HG03575 (cell line): ENCODE results near the gene C2orf69.

ENCODE experiments used
- ATAC-seq: cut with Tn5 transposase; IDR thresholded peaks from one replicate; pipeline ENCODE4 v1.9.1; 2021; ENCODE audit not compliant: unreplicated experiment, insufficient number of reproducible peaks, low FRiP score; ENCODE audit errors: extremely low read depth

The C2orf69 gene, protein sequence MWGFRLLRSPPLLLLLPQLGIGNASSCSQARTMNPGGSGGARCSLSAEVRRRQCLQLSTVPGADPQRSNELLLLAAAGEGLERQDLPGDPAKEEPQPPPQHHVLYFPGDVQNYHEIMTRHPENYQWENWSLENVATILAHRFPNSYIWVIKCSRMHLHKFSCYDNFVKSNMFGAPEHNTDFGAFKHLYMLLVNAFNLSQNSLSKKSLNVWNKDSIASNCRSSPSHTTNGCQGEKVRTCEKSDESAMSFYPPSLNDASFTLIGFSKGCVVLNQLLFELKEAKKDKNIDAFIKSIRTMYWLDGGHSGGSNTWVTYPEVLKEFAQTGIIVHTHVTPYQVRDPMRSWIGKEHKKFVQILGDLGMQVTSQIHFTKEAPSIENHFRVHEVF

DNA sequence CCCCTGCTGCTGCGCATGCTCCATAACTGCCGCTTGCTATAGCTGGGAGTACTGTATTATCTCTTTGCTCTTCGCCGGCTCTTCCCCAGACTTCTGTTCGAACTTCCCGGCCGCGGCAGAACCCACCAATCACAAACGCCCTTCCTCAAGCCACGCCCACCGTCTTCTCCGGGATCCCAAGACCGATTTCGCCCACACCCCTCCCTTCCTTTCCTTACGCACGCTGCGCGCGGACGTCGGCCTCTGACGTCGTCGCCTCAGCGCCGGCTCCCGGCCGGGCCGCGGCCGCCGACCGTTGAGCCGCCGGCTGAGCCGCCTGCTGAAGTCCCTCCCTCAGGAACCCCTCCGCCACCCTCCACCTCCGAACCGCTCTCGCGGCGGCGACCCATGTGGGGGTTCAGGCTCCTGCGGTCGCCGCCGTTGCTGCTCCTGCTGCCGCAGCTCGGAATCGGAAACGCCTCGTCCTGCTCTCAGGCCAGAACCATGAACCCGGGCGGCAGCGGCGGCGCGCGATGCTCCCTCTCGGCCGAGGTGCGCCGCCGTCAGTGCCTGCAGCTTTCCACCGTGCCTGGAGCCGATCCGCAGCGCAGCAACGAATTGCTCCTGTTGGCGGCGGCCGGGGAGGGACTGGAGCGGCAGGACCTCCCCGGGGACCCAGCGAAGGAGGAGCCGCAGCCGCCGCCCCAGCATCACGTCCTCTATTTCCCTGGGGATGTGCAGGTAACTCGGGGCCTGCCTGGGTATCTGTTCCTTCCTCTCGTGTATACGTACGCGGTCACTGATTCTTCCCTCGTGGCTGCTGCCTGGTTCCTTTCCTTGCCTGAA, at the start of gene C2orf69:
TSS of gene C2orf69 (plus strand) at position 242 of the 825 bp plus-strand sequence. CDS start at position 388, 146 bp downstream.
- ATAC-seq = peak; percentile 76

DNA sequence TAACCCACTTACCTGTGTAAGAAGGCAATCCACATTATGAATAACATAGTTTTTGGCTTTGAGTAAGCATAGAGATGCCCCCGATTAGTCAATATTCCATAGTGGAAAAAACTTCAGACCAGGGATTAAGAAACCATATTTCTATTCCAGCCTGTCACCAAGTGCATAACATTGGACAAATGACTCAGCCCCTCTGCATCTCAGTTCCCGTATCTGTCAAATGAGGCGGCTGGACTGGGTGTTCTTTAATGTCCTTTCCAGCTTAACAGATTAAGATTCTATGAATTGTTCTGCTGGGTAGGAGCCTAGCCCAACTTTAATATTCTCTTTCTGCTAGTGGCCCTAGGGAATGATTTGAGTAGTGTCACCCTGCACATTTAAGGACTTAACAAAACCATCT, 48.3 kb upstream of the C2orf69 start:
- ATAC-seq = no peak

DNA sequence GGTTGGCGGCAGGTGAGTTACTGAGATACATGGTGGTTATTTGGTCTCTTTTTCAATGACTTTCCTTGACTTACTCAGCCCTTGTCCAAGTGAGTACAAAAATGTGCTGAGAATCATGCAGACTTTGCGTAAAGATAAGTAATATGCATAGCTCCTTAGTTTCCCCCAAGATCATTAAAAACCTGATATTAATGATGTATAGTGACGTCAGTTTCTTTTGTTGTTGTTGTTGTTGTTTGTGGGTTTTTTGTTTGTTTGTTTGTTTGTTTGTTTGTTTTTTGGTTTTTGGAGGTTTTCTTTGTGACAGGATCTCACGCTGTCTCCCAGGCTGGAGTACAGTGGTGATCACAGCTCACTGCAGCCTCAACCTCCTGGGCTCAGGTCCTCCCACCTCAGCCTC, 45.2 kb upstream of the C2orf69 start:
- ATAC-seq = no peak

DNA sequence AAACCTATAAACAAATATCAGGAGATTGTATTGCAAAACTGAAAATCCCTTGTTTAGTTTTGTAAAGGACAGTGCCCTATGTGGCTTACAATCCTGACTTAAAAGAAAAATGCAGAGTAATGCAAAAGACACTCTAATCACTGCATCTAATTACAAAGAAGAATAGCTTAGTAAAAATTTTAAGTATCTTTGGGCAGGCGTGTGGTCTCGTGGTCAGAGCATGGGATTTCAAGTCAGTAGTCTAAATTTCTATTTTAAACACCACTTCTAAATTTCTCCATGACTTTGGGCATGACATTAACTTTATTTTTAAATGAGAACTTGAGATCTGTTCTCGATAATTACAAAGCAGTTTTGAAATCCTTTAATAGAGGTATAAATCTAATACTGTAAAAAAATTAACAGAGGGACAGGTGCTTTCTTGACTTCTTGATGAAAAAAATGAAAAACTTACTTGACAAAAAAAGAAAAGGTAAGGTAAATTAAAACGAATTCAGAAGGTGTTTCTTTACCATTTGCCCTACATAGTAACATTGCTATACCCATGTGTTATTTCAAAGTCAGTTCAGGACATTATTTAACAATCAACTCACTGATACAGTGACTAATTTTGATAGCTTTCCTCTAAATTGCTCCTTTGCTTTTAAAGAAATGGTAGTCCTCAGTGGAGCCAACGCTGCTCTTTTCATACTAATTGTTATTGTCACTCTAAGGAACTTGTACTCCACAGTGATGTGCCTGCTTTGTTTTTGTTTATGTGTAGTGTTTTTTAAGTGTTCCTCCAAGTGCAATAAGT, 42.5 kb upstream of the C2orf69 start:
- ATAC-seq = no peak

DNA sequence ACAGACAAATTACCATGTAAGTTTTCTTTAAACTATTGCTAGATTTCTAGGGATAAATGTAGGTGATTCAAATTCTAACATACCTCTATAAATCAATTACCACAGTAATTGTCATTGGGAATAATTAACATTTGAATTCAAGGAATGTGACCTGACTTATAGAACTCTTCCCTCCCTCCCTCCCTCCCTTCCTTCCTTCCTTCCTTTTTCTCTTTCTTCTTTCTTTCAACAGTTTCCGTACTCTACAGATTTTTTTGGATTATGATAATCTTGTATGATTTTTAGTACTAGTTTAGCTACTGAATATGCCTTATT, 41.9 kb upstream of the C2orf69 start:
- no peak for ATAC-seq

DNA sequence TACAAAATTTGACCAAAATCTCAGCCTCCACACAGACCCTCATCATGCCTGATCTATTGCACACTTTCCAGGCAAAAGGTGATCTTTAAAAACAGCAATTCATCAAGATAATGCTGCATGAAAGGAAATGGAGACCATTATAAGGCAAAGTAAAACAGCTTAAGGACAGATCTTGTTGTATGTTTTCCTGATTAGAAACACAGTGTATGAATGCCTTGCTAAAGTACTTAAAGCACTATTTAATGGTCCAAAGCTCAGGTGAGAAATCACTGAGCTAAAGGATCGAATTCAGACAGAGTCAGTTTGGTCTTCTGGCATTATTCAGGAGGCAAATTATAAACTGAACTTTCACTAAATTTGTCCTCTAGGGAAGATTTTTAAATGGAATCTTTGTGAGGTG, 41.4 kb upstream of the C2orf69 start:
- no peak for ATAC-seq

DNA sequence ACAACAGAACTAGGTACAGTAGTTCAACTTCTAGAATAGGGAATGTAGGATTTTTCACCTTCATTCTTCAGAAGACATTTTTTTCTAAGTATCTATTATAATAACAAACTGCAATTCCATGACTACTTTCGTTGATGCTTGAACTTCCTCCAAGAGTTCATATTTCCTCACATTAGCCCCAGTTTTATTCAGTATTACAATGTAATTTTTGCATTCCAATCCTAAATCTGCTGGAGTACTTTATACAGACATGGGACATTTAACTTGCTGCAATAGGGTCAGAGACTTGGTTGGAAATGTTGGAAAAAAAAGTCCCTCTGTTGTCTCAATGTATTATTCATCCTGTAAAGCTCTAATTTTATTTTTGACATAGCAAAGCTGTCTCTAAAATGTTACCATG, 40.5 kb upstream of the C2orf69 start:
- no peak for ATAC-seq

DNA sequence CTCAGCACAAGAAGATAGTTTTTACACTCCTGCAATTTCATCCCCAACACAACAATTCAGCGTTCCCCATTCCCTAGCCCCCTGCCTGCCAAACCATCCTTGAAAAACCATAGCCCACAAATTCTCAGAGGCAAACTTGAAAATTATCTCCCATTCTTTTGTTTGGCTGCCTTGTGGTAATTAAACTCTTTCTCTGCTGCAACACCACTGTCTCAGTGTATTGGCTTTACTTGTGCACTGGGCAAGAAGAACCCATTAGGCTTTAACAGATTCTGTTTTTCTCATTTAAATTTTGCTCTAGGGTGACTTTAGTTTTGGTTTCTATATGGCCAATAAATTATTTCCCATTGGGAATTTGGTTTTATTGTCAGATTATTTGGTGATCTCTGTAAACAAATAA, 36.9 kb upstream of the C2orf69 start:
- ATAC-seq = no peak

DNA sequence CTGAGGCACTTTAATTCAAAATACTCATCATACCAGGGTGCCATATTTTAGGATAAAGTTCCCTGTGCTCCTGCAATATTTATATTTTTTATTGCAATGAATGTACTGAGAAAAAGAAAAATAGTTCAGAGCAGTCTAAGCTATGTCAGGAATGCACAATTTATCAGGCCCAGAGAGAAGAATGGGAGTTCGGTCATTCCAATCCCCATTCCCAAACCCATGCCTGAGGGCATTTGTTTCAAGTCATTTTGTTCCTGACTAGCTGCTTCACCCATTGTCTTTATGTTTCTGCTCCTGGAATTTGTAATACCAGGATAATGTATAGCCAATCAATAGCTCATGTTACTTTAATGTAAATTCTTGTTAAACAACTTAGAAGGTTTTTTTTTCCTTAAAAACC, 35.7 kb upstream of the C2orf69 start:
- ATAC-seq = no peak

DNA sequence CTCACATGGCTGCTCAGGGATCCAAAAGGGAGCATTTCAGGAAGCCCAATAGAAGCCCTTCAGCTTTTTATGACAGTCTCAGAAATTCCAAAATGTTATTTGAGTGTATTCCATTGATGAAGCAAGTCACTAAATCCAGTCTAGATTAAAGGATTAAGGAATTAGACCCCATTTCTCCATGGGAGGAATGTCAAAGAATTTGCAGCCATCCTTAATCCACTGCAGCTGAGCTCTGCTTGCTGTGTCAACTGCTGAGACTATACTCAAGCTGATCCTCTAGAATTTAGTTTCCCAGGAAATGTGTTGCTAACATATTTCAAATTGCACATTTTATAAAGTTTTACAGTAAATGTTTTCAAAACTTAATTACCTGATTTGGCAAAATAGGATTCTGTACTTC, 28.4 kb upstream of the C2orf69 start:
- ATAC-seq = no peak

DNA sequence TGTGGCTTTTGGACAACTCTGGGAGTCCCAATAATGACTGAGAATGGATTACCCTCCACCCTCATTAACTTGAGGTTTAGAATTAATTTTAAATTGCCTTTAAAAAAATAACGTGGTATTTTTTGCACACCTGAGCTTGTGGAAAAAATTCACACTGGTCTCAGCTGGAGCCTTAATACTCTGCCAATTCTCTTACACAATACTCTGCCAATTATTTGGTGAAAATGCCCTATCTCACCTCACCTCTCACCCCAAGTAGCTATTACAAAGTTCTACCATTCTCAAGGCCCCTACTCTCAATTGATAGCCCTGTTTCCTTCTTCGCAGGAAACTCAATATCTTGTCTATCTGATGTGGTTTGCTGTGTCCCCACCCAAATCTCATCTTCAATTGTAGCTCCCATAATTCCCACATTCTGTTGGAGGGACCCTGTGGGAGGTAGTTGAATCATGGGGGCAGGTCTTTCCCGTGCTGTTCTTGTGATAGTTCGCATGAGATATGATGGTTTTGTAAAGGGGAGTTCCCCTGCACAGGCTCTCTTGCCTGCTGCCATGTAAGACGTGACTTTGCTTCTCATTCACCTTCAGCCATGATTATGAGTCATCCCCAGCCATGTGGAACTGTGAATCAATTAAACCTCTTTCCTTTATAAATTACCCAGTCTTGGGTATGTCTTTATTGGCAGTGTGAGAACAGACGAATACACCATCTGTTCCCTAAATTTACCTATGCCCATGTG, 27.4 kb upstream of the C2orf69 start:
- no peak for ATAC-seq

DNA sequence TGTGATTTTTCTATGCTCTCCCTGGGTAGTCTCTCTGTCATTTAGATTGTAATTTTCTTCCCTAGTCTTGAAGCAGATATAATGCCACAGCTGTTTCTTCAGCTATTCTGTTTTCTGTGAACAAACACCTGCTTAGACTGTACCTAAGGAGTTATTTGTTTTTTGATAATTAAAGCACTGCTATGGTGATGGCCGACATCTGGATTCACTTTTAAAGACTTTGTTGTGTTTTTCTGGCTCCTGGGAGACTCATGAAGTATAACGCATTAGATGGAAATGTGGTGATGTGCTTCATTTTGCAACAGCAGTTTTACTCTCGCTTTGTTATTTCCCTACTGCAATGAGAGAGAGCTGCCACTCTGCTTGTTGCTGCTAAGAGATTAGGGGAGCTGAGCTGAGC, 15.7 kb upstream of the C2orf69 start:
- no peak for ATAC-seq

DNA sequence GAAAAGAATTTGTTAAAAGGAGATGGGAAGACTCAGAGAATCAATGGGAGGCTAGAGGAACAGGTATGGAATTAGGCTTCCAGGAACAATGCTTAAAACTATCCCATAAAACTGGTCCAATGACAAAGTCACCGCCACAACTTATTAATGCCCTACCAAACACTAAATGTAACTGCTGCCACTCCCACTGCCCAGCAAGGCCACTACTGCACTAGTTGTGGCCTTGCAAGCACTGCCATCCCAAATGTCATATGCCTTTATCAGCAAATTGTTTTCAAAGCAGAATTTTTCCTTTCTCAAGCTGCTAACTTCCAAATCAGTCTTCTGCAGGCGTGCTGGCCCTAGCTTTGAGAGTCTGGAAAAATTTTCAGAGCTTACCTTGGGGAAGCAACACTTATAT, 14.5 kb upstream of the C2orf69 start:
- ATAC-seq = no peak

DNA sequence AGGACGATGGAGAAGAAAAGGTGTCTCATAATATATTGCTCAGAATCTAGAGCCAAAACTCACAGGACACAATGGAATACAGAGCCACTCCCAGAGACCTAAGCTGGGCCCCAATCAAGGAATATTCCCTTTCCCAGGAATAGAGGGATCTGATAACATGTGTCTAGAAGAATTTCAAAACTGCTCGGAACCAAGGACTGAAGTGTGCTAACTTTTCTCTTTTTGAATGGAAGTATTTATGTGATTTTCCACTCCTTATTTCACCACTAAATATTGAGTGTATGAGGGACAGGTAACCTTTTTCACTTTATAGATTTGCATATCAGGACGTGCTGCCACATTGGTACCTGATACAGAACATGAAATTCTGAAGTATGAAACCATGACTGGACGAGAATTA, 9.2 kb upstream of the C2orf69 start:
- ATAC-seq = no peak

DNA sequence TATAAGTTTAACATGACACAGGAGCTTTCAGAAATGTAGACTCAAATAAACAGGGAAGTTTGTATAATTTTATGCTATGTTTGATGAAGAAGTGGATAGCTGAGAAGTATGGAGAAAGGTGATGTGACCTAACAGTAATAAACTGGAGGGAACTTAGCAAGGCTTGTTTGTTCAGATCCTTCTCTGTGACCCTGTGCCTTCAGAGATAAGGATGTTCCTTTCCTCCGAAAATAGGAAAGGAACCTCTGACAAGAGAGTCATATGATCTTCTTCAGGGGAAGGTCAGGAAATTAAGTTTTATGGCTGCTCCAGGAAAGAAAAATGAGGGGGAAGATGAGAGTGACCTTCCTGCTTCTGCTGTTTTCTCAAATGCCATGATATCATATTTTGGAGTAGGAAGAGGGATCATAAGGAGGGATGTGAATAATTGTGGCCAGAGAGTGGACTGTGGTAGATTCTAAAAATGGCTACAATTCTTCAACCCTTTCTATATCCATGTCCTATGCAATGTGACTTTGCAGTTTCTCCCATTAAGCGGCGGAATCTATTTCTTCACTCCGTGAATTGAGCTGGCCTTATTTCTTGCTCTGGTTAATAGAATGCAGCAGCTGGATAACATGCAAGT, 8.5 kb upstream of the C2orf69 start:
- no peak for ATAC-seq

DNA sequence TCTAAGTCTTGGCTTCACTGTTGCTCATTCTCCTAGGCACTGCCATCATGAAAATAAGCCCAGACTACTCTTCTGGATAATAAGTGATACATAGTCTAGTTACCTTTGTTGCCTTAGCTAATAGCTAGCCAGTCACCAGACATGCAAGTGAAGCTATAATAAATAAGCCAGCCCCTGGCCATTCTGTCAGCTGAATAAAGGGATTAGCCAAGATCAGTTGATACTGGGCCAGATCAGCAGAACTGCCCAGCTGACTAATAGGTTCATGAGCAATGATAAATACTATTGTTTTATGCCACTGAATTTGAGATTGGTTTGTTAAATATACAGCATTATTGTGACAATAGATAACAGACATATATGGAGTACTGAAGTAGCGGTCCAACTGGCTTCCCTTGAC, 8.0 kb upstream of the C2orf69 start:
- ATAC-seq = no peak

DNA sequence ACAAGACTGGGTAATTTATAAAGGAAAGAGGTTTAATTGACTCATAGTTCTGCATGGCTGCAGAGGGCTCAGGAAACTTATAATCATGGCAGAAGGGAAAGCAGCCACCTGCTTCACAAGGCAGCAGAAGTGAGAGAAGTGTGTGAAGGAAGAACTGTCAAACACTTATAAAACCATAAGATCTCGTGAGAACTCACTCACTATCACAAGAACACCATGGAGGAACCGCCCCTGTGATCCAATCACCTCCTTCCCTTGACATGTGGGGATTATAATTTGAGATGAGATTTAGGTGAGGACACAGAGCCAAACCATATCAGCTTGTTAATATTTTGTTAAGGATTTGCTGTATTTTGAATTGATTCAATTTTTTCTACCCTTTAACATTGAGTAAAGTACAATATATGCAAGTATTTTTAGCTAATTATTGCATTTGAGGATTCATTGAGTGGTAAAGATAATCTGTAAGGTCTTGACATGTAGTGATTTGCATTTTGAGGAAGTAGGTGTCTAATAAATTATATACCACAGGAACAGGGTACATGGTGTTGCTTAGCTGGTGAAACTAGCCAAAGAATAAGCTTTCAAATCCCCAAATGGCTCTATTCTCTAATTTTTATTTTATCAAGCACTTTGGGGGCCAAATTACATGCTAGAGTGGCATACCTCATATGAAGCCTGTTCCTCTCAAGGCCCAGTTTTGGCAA, 3.9 kb upstream of the C2orf69 start:
- ATAC-seq = no peak

DNA sequence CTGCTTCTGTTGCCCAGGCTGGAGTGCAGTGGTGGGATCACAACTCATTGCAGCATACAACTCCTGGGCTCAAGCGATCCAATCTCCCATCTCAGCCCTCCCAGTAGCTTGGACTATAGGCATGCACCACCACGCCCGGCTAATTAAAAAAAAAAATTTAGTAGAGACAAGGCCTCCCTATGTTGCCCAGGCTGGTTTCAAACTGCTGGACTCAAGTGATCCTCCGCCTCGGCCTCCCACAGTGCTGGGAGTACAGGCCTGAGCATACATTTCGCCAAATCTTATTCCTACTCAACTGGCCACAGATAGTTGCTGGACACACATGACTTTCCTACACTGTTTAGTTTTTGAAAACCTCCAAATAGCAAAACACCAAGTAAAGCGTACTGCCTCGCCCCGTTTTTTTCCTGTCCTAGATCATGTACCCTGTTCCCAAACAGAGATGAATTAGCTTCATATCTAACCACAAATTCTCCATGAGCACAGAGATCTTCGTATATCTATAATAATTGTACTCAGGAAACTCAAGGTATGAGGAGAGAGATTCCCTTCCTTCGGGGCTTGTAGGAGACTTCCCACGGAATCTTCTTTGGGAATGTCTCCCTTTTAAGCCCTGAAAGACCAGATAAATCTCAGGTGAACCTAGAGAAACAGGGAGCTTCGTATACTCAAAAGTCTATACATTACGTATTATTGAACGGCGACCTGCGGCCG, 598 bp upstream of the C2orf69 start:
- ATAC-seq = no peak
